ENCODE data around the gene CEP112.

Gene CEP112

GRCh38 chr17:65984299-65984698 is 207.6 kb downstream of the CEP112 start:
- Histone ChIP-seq H3K14ac (ENCODE audit: low read length) (no peak overlapping the region), H3K27ac (ENCODE audit: low read depth, low read length) (no peak overlapping the region), H3K27me3 (ENCODE audit: insufficient read depth, low read length) (no peaks in the 10 kb centered on the region), H4K8ac (ENCODE audit: low read depth, low read length) (no peak overlapping the region), H3K79me1 (ENCODE audit: low read length) (no peaks in the 10 kb centered on the region), H3K18ac (ENCODE audit: low read length) (no peak overlapping the region), H2AFZ (ENCODE audit: insufficient read depth, low read length, poor library complexity) (no peak overlapping the region), H3K4me2 (ENCODE audit: low read length) (no peak overlapping the region), H3K23ac (ENCODE audit: low read length) (no peak overlapping the region), H4K12ac (ENCODE audit: low read depth, low read length) (no peak overlapping the region), H3K4ac (ENCODE audit: low read depth, low read length) (no peak overlapping the region), H3K4me1 (ENCODE audit: control insufficient read depth in 1 of 2, insufficient read depth in 2 of 2, low read length in 2 of 2) (no peaks in the 10 kb centered on the region), H2AK5ac (ENCODE audit: low read length) (no peak overlapping the region), H4K91ac (ENCODE audit: low read depth, low read length) (no peak overlapping the region), H3K36me3 (ENCODE audit: control insufficient read depth in 1 of 2, insufficient read depth in 2 of 2, low read length in 2 of 2) (no peaks in the 10 kb centered on the region), H2BK120ac (ENCODE audit: insufficient read depth, low read length, poor library complexity) (no peak overlapping the region), H2BK12ac (ENCODE audit: low read length) (no peak overlapping the region), H2BK5ac (ENCODE audit: low read depth, low read length, poor library complexity) (no peak overlapping the region), H3K9me3 (ENCODE audit: insufficient read depth, low read depth, low read length) (no peaks in the 10 kb centered on the region), H3K79me2 (ENCODE audit: control insufficient read depth, insufficient read depth, low read length, poor library complexity) (no peaks in the 10 kb centered on the region), H3K4me3 (ENCODE audit: low read depth, low read length) (no peak overlapping the region), H3K9ac (ENCODE audit: low read length) (no peak overlapping the region)
- WGBS (ENCODE audit: extremely low coverage, insufficient coverage, insufficient read length), result no CpG with 5 or more reads among the region's 3 CpGs
- DNase-seq, result no peak

DNA sequence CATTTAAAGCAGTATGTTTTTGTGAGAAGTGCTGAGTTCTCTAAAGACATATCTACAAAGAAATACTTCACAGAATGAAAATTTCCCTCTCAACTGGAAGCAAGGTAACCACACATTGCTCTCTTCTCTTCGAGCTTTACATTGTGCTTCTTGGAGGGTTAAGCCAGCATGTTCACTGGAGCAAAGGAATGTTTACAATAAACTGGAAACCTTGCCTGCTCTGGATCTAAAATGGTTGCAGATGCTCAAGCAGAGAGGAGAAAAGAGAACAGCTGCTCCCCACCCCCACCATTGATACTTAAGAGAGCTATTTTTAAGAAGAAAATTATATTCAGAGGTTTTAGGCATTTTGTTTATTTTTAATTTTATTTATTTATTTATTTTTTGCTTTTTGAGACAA is 213.1 kb downstream of the CEP112 start:
- no peak overlapping the region for H3K18ac ChIP-seq (ENCODE audit: low read length)
- H2BK5ac ChIP-seq (ENCODE audit: low read depth, low read length, poor library complexity), result no peak overlapping the region
- H3K4me1 ChIP-seq (ENCODE audit: control insufficient read depth in 1 of 2, insufficient read depth in 2 of 2, low read length in 2 of 2), result no peaks in the 10 kb centered on the region
- no peak overlapping the region for H3K4me2 ChIP-seq (ENCODE audit: low read length)
- H3K9me3 ChIP-seq (ENCODE audit: insufficient read depth, low read depth, low read length), result no peaks in the 10 kb centered on the region
- H4K91ac ChIP-seq (ENCODE audit: low read depth, low read length), result no peak overlapping the region
- no peak overlapping the region for H2BK12ac ChIP-seq (ENCODE audit: low read length)
- no peak overlapping the region for H2AK5ac ChIP-seq (ENCODE audit: low read length)
- no peaks in the 10 kb centered on the region for H3K36me3 ChIP-seq (ENCODE audit: control insufficient read depth in 1 of 2, insufficient read depth in 2 of 2, low read length in 2 of 2)
- no peaks in the 10 kb centered on the region for H3K79me1 ChIP-seq (ENCODE audit: low read length)
- no peak overlapping the region for H4K12ac ChIP-seq (ENCODE audit: low read depth, low read length)
- no peak overlapping the region for H3K23ac ChIP-seq (ENCODE audit: low read length)
- H2BK120ac ChIP-seq (ENCODE audit: insufficient read depth, low read length, poor library complexity), result no peak overlapping the region
- H2AFZ ChIP-seq (ENCODE audit: insufficient read depth, low read length, poor library complexity), result no peak overlapping the region
- H3K4ac ChIP-seq (ENCODE audit: low read depth, low read length), result no peak overlapping the region
- H3K27me3 ChIP-seq (ENCODE audit: insufficient read depth, low read length), result no peaks in the 10 kb centered on the region
- no peaks in the 10 kb centered on the region for H3K79me2 ChIP-seq (ENCODE audit: control insufficient read depth, insufficient read depth, low read length, poor library complexity)
- no peak overlapping the region for H4K8ac ChIP-seq (ENCODE audit: low read depth, low read length)
- H3K4me3 ChIP-seq (ENCODE audit: low read depth, low read length), result no peak overlapping the region
- DNase-seq, result no peak
- H3K9ac ChIP-seq (ENCODE audit: low read length), result no peak overlapping the region
- no peak overlapping the region for H3K27ac ChIP-seq (ENCODE audit: low read depth, low read length)
- no CpG with 5 or more reads among the region's 1 CpG for WGBS (ENCODE audit: extremely low coverage, insufficient coverage, insufficient read length)
- no peak overlapping the region for H3K14ac ChIP-seq (ENCODE audit: low read length)

DNA sequence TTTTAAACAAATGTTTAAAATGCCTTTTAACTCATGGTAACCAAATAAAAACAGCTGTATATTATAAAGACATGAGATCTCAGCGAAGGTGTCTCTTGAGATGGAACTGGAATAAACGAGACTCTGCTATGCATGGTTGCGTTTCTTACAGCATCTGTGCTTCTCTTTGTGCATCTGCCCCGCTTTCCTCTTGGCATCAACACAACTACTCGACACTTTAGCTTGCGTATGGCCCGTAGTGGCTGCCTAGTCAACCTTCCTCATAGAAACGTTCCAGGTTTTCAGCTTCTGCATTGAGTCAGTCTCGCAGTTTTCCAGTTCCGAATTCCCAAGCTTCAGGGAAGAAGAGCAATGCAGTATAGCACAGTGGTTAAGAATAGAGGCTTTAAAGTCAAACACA is 214.9 kb downstream of the CEP112 start:
- Histone ChIP-seq H3K4me1 (ENCODE audit: control insufficient read depth in 1 of 2, insufficient read depth in 2 of 2, low read length in 2 of 2) (no peaks in the 10 kb centered on the region), H2BK120ac (ENCODE audit: insufficient read depth, low read length, poor library complexity) (no peak overlapping the region)

DNA sequence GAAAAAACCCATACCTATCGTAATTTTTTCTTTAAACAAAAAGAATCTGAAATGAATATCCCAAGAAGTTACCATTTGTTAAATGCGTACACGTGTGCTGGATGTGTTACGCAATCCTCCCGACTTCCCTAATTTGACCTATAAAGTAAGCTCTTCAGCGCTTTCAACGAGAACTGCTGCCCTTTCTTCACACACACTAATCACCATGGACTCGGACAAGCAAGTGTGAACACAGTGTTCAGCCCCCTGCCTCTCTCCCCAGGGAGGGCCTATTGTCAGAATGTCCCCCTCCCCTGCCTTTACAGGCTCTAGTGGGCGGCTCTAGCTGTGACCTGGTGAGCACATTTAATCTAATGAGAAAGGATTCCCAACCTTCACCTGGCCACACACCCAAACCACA is 216.1 kb downstream of the CEP112 start:
- Histone ChIP-seq H3K23ac (ENCODE audit: low read length) (no peak overlapping the region), H3K79me2 (ENCODE audit: control insufficient read depth, insufficient read depth, low read length, poor library complexity) (no peaks in the 10 kb centered on the region), H2BK12ac (ENCODE audit: low read length) (no peak overlapping the region), H3K9me3 (ENCODE audit: insufficient read depth, low read depth, low read length) (no peaks in the 10 kb centered on the region), H3K27ac (ENCODE audit: low read depth, low read length) (no peak overlapping the region), H3K18ac (ENCODE audit: low read length) (no peak overlapping the region), H3K14ac (ENCODE audit: low read length) (no peak overlapping the region), H3K4me3 (ENCODE audit: low read depth, low read length) (no peak overlapping the region), H3K4me2 (ENCODE audit: low read length) (no peak overlapping the region), H3K79me1 (ENCODE audit: low read length) (no peaks in the 10 kb centered on the region), H3K27me3 (ENCODE audit: insufficient read depth, low read length) (no peaks in the 10 kb centered on the region), H3K36me3 (ENCODE audit: control insufficient read depth in 1 of 2, insufficient read depth in 2 of 2, low read length in 2 of 2) (no peaks in the 10 kb centered on the region), H4K12ac (ENCODE audit: low read depth, low read length) (no peak overlapping the region), H4K91ac (ENCODE audit: low read depth, low read length) (no peak overlapping the region), H2AK5ac (ENCODE audit: low read length) (no peak overlapping the region), H3K9ac (ENCODE audit: low read length) (no peak overlapping the region), H4K8ac (ENCODE audit: low read depth, low read length) (no peak overlapping the region), H3K4me1 (ENCODE audit: control insufficient read depth in 1 of 2, insufficient read depth in 2 of 2, low read length in 2 of 2) (no peaks in the 10 kb centered on the region), H2BK5ac (ENCODE audit: low read depth, low read length, poor library complexity) (no peak overlapping the region), H3K4ac (ENCODE audit: low read depth, low read length) (no peak overlapping the region), H2AFZ (ENCODE audit: insufficient read depth, low read length, poor library complexity) (no peak overlapping the region), H2BK120ac (ENCODE audit: insufficient read depth, low read length, poor library complexity) (no peak overlapping the region)
- peak in 1 of 2 donors; percentile 45 for DNase-seq
- WGBS (ENCODE audit: extremely low coverage, insufficient coverage, insufficient read length), result no CpG with 5 or more reads among the region's 9 CpGs

More for the DNA sequence above, 214.9 kb downstream of the CEP112 start:
- Histone ChIP-seq H4K91ac (ENCODE audit: low read depth, low read length) (no peak overlapping the region), H3K36me3 (ENCODE audit: control insufficient read depth in 1 of 2, insufficient read depth in 2 of 2, low read length in 2 of 2) (no peaks in the 10 kb centered on the region), H3K4me3 (ENCODE audit: low read depth, low read length) (no peak overlapping the region), H3K23ac (ENCODE audit: low read length) (no peak overlapping the region), H3K27me3 (ENCODE audit: insufficient read depth, low read length) (no peaks in the 10 kb centered on the region), H2AFZ (ENCODE audit: insufficient read depth, low read length, poor library complexity) (no peak overlapping the region), H3K9me3 (ENCODE audit: insufficient read depth, low read depth, low read length) (no peaks in the 10 kb centered on the region), H3K27ac (ENCODE audit: low read depth, low read length) (no peak overlapping the region), H4K8ac (ENCODE audit: low read depth, low read length) (no peak overlapping the region), H3K9ac (ENCODE audit: low read length) (no peak overlapping the region), H3K79me2 (ENCODE audit: control insufficient read depth, insufficient read depth, low read length, poor library complexity) (no peaks in the 10 kb centered on the region), H3K4me2 (ENCODE audit: low read length) (no peak overlapping the region), H3K4ac (ENCODE audit: low read depth, low read length) (no peak overlapping the region), H3K14ac (ENCODE audit: low read length) (no peak overlapping the region), H2BK12ac (ENCODE audit: low read length) (no peak overlapping the region), H2AK5ac (ENCODE audit: low read length) (no peak overlapping the region), H4K12ac (ENCODE audit: low read depth, low read length) (no peak overlapping the region), H3K18ac (ENCODE audit: low read length) (no peak overlapping the region), H3K79me1 (ENCODE audit: low read length) (no peaks in the 10 kb centered on the region), H2BK5ac (ENCODE audit: low read depth, low read length, poor library complexity) (no peak overlapping the region)
- DNase-seq, result no peak
- WGBS (ENCODE audit: extremely low coverage, insufficient coverage, insufficient read length), result no CpG with 5 or more reads among the region's 10 CpGs
